Esophagus muscularis mucosa (tissue), 4 donors: ENCODE data around the gene ATP5ME. TPM values are rescaled to one million over a fixed set of nuclear protein-coding genes. Genes with fewer than 3 reads are reported as not detected.
A peak's percentile ranks its signal among the peaks of the same experiment; 100 is the strongest.

Source experiments
- DNase-seq: peaks from one replicate; pipeline ENCODE4 v3.0.0-alpha.2; 2017; ENCODE audit errors: extremely low spot score
- H3K27ac ChIP-seq, 4 donors: fragments of 200-600 bp; sonication (generic); replicated peaks in 1 of 4; 1 replicate in 3 of 4; 2 replicates in 1 of 4; pipeline ENCODE4 v1.5.1; 2016 to 2019; ENCODE audit warnings: mild to moderate bottlenecking in 1 of 4
- H3K27me3 ChIP-seq, 4 donors: fragments of 200-600 bp; sonication (generic); one replicate each; pipeline versions ENCODE4 v1.5.1 to v1.6.0; 2016 to 2019
- H3K36me3 ChIP-seq, 4 donors: fragments of 200-600 bp; sonication (generic); one replicate each; pipeline ENCODE4 v1.5.1; 2016 to 2019
- H3K4me1 ChIP-seq, 4 donors: fragments of 200-600 bp; sonication (generic); one replicate each; pipeline ENCODE4 v1.5.1; 2016 to 2019
- H3K4me3 ChIP-seq, 4 donors: fragments of 200-600 bp; sonication (generic); 1 replicate in 2 of 4; 2 replicates in 2 of 4; pipeline ENCODE4 v1.5.1; 2016 to 2019; ENCODE audit warnings: mild to moderate bottlenecking in 4 of 4, moderate library complexity in 1 of 4
- H3K9me3 ChIP-seq, 4 donors: fragments of 200-600 bp; sonication (generic); 1 replicate in 3 of 4; 2 replicates in 1 of 4; pipeline ENCODE4 v1.5.1; 2016 to 2019
- EP300 ChIP-seq: sonication (generic); formaldehyde crosslinking; IDR thresholded peaks from one replicate; pipeline ENCODE4 v1.6.1; 2017; ENCODE audit warnings: antibody characterized with exemption
- POLR2A ChIP-seq: fragments of 450-650 bp; IDR thresholded peaks from one replicate; pipeline ENCODE4 v1.6.1; 2017; ENCODE audit warnings: antibody characterized with exemption, moderate library complexity, mild to moderate bottlenecking, low read depth
- POLR2AphosphoS5 ChIP-seq, 2 donors: sonication (generic); formaldehyde crosslinking; IDR thresholded peaks; one replicate each; pipeline ENCODE4 v1.6.1; 2017; ENCODE audit warnings: antibody characterized with exemption in 2 of 2
- WGBS: methylation state at CpG from one replicate; pipeline ENCODE4 v1.1.5; 2018; 5-methylcytosine and 5-hydroxymethylcytosine counted together
- intact Hi-C: fragments of 100-400 bp; cut with DNase I; formaldehyde crosslinking; loops from one replicate; pipeline ENCODE4 v1.15.1; 2023
- total RNA-seq, 4 donors: library from RNA; depleted of rRNA; stranded (reverse); fragments of >200 nt; gene quantifications; one replicate each; pipeline versions ENCODE4 v1.1.0 to v1.2.1, GENCODE V29; 2016
- TF ChIP-seq, protein P1 (sequence below), 3 experiments: fragments of 200-600 bp in 2 of 3; fragments of 450-650 bp in 1 of 3; sonication (generic) in 2 of 3; IDR thresholded peaks; one replicate each; pipeline ENCODE4 v1.5.1; 2017 to 2019; ENCODE audit warnings: antibody characterized with exemption in 3 of 3, mild to moderate bottlenecking in 2 of 3, moderate library complexity in 1 of 3

Gene ATP5ME
- total RNA-seq, 4 donors from 2014 or later, result 111 to 224 (median 154) TPM

DNA sequence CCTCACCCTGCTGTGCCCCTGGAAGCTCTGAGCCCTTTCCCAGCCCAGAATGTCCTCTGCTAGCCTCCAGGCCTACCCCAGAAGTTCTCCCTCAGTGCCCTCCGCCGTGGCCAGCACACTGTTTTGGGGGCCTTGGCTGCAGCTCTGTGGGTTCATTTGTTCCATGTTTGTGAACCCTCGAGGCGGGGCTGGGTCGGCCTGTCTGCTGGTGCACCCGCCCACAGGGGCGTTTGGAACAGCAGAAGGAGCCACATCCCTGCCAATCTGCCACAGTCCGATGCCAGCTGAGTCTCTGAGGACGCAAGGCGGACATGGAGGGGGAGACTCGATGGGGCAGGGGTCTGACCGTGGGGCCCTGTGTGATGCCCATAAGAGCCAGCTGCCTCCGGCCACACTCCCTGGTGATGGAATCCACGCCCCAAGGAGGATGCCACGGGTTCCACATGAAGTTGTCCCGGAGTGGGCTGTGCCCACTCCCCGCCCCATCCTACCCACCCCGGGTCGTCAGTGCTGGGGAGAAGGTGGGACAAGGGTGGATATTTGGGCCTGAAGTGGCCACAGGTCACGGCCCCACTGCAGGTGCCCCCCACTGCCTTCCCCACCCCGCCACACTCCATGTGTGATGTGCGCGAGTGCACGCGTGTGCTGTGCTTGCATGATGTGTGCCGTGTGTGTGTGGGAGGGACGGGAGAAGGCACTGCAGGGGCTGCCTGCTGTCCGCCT, 7.1 kb downstream of the ATP5ME start:
- DNase-seq, result no peak
- Histone ChIP-seq H3K4me1 (peaks cover 5 to 20% (median 18%) of the 10 kb centered on the region in 4 donors), H3K4me3 (no peak overlapping the region), H3K27me3 (peaks cover 0 to 33% (median 0%) of the 10 kb centered on the region in 4 donors), H3K9me3 (no peaks in the 10 kb centered on the region), H3K36me3 (peaks cover 11 to 22% (median 16%) of the 10 kb centered on the region in 4 donors), H3K27ac (no peak overlapping the region)
- TF ChIP-seq POLR2A, result no peak
- TF ChIP-seq POLR2AphosphoS5 (IDR thresholded peaks at IDR 0.05), result no peak
- TF ChIP-seq EP300, result no peak
- TF ChIP-seq, protein P1, sequence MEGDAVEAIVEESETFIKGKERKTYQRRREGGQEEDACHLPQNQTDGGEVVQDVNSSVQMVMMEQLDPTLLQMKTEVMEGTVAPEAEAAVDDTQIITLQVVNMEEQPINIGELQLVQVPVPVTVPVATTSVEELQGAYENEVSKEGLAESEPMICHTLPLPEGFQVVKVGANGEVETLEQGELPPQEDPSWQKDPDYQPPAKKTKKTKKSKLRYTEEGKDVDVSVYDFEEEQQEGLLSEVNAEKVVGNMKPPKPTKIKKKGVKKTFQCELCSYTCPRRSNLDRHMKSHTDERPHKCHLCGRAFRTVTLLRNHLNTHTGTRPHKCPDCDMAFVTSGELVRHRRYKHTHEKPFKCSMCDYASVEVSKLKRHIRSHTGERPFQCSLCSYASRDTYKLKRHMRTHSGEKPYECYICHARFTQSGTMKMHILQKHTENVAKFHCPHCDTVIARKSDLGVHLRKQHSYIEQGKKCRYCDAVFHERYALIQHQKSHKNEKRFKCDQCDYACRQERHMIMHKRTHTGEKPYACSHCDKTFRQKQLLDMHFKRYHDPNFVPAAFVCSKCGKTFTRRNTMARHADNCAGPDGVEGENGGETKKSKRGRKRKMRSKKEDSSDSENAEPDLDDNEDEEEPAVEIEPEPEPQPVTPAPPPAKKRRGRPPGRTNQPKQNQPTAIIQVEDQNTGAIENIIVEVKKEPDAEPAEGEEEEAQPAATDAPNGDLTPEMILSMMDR (IDR thresholded peaks at IDR 0.05), result no peak
- WGBS, result 83% methylated on average over 16 of the region's 28 CpGs
- intact Hi-C loops, result no loop called here

DNA sequence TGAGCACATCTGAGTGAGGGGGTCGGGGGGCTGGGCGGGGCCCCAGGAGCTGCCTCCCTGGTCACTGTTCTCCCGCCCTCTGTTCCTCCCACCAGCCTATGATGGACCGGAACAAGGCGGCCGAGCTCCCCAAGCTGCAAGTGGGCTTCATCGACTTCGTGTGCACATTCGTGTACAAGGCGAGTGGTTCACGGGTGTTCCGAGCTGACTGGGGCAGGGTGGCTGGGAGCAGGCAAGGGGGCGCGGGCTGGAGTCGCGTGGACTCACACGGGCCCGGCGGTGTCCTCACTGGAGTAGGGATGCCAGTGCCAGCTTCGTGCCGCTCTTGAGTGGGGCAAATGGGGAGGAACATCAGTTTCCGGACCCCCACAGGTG, 7.7 kb downstream of the ATP5ME start:
- H3K27ac ChIP-seq, result no peak overlapping the region
- peaks cover 5 to 20% (median 18%) of the 10 kb centered on the region in 4 donors for H3K4me1 ChIP-seq
- peaks cover 6 to 16% (median 11%) of the 10 kb centered on the region in 4 donors for H3K36me3 ChIP-seq
- H3K9me3 ChIP-seq, result no peaks in the 10 kb centered on the region
- DNase-seq, result no peak
- 89% methylated on average over 20 of the region's 22 CpGs for WGBS
- intact Hi-C loops, result no loop called here
- H3K27me3 ChIP-seq, result peaks cover 0 to 33% (median 0%) of the 10 kb centered on the region in 4 donors
- no peak for TF ChIP-seq POLR2A
- no peak overlapping the region for H3K4me3 ChIP-seq

DNA sequence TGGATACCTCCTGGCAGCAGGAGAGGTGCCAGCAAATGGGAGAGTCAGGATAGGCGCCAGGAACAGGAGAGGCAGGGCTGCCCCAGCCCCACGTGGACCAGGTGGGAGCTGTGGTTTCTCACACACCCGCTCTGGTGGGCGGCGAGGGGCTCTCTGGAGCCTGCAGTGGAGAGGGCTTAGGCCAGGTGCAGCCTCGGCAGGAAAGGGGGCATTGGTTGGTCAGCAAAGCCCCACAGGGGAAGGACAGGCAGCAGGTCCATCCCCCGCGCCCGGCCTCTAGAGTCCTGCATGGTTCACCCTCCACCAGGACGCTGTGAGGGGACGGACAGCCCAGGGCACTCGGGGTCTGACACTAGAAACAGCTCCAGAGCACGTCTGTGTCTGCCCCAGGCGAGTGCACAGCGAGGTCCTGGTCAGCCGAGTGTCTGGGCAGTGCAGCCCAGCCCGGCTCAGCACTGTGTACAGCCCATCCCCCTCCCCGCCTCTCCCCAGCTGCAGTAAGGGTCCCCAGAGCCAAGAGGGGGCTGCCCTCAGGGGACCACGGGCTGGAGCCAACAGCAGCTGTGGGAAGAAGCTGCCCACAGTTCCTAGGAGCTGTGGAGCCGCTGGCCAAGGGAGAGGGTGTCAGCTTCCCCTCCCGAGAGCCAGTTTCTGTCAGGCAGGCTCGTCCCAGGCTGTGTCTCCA, 8.2 kb downstream of the ATP5ME start:
- H3K36me3 ChIP-seq, result peaks cover under 1 to 11% (median 5%) of the 10 kb centered on the region in 4 donors
- H3K4me3 ChIP-seq, result no peak overlapping the region
- 76% methylated on average over 11 of the region's 22 CpGs for WGBS
- H3K4me1 ChIP-seq, result peaks cover 5 to 20% (median 18%) of the 10 kb centered on the region in 4 donors
- no peaks in the 10 kb centered on the region for H3K9me3 ChIP-seq
- intact Hi-C loops, result no loop called here
- peaks cover 0 to 33% (median 0%) of the 10 kb centered on the region in 4 donors for H3K27me3 ChIP-seq
- no peak for DNase-seq
- TF ChIP-seq EP300 (no peak), POLR2A (no peak), POLR2AphosphoS5 (IDR thresholded peaks at IDR 0.05) (no peak)
- TF ChIP-seq, protein P1 (IDR thresholded peaks at IDR 0.05), result no peak
- no peak overlapping the region for H3K27ac ChIP-seq

DNA sequence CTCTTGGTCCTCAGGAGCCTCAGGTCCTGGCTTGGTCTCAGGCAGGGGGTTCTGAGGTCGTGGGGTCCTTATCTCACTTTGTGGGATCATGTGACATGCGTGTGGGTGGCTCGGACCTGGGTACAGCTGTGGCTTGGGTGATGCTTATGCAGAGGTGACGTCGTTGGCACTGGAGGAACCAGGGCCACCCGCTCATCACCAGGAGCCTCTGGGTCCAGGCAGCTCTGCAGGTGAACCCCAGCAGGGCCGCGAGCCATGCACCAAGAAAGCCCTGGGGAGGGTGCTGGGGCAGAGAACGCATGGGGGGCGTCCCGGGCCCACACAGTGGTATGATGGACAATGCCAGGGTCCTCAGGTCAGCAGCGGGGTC, 8.7 kb downstream of the ATP5ME start:
- peaks cover 5 to 20% (median 18%) of the 10 kb centered on the region in 4 donors for H3K4me1 ChIP-seq
- peaks cover 0 to 33% (median 0%) of the 10 kb centered on the region in 4 donors for H3K27me3 ChIP-seq
- no peak overlapping the region for H3K27ac ChIP-seq
- peaks cover 0 to 6% (median under 1%) of the 10 kb centered on the region in 4 donors for H3K36me3 ChIP-seq
- intact Hi-C loops, result no loop called here
- TF ChIP-seq EP300 (no peak), POLR2A (no peak), POLR2AphosphoS5 (IDR thresholded peaks at IDR 0.05) (no peak)
- H3K4me3 ChIP-seq, result no peak overlapping the region
- DNase-seq, result no peak
- no peaks in the 10 kb centered on the region for H3K9me3 ChIP-seq
- 93% methylated on average over 12 of the region's 12 CpGs for WGBS

DNA sequence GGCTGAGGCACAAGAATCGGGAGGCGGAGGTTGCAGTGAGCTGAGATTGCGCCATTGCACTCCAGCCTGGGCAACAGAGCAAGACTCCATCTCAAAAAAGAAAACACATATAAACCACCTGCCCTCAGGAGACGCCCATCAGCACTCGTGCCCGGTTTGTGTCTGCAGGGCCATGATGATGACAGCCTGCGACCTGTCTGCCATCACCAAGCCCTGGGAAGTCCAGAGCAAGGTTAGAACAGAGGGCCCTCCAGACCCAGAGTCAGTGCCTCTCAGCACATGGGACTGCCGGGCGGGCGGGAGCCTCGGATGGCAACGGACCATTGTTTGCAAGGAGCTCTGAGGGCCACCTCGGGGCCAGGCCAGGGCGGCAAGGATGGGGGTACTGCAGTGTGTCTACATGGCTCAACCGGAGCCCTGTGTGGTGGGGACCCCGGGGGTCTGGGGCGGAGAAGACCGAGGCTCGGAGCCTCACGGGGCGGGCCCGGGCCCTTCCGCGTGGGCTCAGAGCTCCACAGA, 9.3 kb downstream of the ATP5ME start:
- no peak for DNase-seq

More for the DNA sequence above, 9.3 kb downstream of the ATP5ME start:
- intact Hi-C loops, result no loop called here
- no peaks in the 10 kb centered on the region for H3K36me3 ChIP-seq
- H3K27ac ChIP-seq, result no peak overlapping the region
- H3K4me3 ChIP-seq, result peak overlapping the region in 1 of 4 donors; percentile 57
- H3K4me1 ChIP-seq, result peaks cover 5 to 20% (median 18%) of the 10 kb centered on the region in 4 donors
- H3K9me3 ChIP-seq, result no peaks in the 10 kb centered on the region
- 96% methylated on average over 22 of the region's 24 CpGs for WGBS
- TF ChIP-seq POLR2A (no peak), POLR2AphosphoS5 (IDR thresholded peaks at IDR 0.05) (no peak)
- peaks cover 0 to 33% (median 0%) of the 10 kb centered on the region in 4 donors for H3K27me3 ChIP-seq
